Limb (tissue), 2 donors: ENCODE results near the gene MT3.

Experiments
- DNase-seq, 2 donors: peaks; one replicate each; pipeline ENCODE4 v3.0.0-alpha.2; 2016; ENCODE audit errors: extremely low spot score in 2 of 2

The MT3 gene

DNA sequence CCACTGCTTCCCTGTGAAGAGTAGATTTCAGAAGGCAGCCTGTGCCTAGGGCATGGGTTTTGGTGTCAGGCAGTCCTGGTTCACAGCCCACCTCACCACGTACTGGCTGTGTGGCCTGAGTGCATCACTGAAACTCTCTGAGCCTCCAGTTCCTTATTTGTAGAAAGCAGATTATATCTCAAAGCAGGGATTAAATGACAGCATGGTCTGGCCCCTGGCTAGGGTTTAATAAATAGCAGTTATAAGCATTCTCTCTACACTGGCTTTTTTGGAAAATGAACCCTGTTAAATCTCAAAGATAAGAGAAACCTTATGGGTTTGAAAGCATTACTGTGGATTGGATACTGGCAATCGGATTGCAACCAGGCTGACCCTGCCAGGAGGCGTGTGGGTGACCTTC, 40.2 kb downstream of the MT3 start:
- DNase-seq: no peak

- DNase-seq: no peak
These were observed 40.8 kb downstream of the MT3 start for GRCh38 chr16:56630134-56630533.

- no peak for DNase-seq
These were observed 41.9 kb downstream of the MT3 start for GRCh38 chr16:56631197-56631596.

DNA sequence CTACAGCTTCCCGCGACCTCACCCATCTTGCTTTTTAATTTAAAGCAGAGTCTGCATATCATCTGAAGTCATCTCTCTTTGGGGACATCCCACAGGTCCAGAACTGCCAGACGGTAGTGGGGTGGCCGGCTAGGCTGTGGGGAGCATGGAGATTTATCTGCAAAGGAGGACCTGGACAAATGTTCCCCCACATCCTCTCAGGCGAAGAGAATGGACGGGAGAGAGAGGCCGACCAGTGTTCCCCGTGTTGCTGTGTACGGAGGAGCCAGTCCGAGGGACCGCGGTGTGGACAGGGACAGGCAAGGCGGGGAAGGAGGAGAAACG, 42.5 kb downstream of the MT3 start:
- no peak for DNase-seq

- DNase-seq: no peak
These were observed 43.0 kb downstream of the MT3 start, which contains the start of gene MT1M for GRCh38 chr16:56632156-56632847. MT1M (plus strand) TSS chr16:56632659; CDS start chr16:56632732, 73 bp downstream.

- no peak for DNase-seq
These were observed 43.6 kb downstream of the MT3 start for GRCh38 chr16:56632848-56633365.

- no peak for DNase-seq
These were observed 44.2 kb downstream of the MT3 start for GRCh38 chr16:56633535-56633934.

- DNase-seq: no peak
These were observed 45.5 kb downstream of the MT3 start for GRCh38 chr16:56634715-56635440.

GRCh38 chr16:56635441-56635967, 46.2 kb downstream of the MT3 start:
- DNase-seq: no peak

GRCh38 chr16:56636616-56637413, 47.5 kb downstream of the MT3 start:
- no peak for DNase-seq

GRCh38 chr16:56637814-56638750, 48.8 kb downstream of the MT3 start, which contains the start of gene MT1A:
MT1A (plus strand) TSS chr16:56638666; CDS start chr16:56638739, 73 bp downstream.
- DNase-seq: peak in 1 of 2 donors; percentile 49

GRCh38 chr16:56639045-56639444, 49.7 kb downstream of the MT3 start:
- DNase-seq: no peak

DNA sequence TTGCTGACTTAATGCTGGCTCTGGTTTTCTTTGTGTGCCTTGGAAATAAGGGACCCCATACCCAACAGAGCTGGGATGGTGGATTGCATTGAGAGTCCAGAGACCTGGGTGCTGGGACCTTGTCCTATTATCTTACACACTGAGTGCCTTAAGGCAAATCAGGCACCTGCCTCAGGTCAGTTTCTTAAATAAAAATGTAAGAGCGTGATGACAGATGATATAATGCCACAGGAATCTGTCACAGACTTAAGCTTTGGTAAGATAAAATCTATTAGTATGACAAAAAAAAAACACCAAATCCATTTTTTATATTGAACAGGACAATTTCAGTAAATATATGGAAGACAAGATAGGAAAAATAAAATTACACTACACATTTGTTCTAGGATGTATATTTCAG, 50.7 kb downstream of the MT3 start:
- DNase-seq: no peak
